NCI-H146 treated with DMSO at 0.1 percent for 48 hours (cell line): ENCODE results near the gene GTPBP8.

ENCODE experiments used
- DNase-seq: peaks from one replicate; lab custom pipeline; 2025; ENCODE audit not compliant: unreplicated experiment; lab: John Stamatoyannopoulos, UW

GTPBP8 gene

DNA sequence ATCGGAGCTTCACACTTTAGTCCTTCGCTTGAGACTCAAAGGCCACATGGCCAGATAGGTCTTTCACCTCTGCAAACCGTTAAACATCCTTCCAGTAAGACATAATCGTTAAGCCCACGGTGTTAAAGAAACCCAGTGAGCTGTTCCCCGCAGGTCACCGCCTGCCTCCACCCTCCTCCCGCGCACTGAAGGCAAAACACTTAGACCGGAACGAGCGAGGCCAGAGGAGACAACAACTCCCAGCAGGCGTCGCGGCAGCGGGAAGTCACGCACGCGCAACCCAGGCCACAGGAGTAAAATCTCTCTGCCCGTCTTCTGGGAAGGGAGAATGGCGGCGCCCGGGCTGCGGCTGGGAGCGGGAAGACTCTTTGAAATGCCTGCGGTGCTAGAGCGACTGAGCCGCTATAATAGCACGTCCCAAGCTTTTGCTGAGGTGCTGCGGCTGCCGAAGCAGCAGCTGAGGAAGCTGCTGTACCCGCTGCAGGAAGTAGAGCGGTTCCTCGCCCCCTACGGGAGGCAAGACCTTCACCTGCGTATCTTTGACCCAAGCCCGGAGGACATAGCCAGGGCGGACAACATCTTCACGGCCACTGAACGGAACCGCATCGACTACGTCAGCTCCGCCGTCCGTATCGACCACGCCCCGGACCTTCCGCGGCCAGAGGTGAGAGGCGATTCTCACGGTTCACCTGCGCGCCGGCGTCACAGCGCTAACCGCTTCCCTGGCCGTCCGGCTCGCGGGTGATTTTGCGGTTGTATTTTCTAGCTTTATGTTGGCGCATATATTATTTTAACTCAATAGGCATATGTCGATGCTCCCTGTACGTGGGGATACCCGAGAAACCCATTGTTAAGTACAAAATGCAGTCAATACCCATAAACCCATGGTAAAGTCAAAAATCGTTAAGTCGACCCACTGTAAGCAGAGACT, at the start of gene GTPBP8:
Gene GTPBP8, plus strand, starts transcription at position 313 of the 931 bp plus-strand sequence. Its CDS starts 16 bp downstream, at position 329.
- DNase-seq = peak; percentile 97

DNA sequence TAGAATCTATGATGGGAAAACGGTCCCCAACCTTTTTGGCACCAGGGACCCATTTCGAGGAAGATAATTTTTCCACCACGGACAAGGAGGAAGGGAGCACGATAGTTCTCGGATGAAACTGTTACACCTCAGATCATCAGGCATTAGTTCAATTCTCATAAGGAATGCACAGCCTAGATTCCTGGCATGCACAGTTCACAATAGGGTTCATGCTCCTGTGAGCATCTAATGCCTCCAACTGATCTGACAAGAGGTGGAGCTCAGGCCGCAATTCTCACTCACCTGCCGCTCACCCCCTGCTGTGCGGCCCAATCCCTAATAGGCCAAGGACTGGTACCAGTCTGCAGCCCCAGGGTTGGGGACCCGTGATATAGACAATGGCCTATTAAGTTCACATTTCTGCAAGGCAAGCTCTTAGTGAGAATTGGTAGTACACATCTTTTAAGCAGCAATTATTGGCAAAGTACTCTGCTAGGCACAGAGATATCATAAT, 42.4 kb upstream of the GTPBP8 start:
- no peak for DNase-seq

DNA sequence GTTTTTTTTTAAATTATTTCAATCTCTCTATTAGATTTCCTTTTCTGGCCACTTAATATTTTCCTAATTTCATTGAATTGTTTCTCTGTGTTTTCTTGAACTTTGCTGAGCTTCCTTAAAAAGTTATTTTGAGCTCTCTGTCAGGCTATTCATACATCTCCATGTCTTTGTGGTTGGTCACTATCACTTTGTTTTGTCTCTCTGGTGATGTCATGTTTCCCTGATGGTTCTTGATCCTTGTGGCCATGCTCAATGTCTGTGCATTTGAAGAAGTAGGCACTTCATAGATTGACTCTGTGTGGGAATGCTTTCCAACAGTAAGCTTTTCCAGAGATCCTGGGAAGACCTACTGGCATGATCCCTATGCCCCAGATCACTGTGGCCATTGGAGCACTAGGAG, 34.4 kb upstream of the GTPBP8 start:
- no peak for DNase-seq

DNA sequence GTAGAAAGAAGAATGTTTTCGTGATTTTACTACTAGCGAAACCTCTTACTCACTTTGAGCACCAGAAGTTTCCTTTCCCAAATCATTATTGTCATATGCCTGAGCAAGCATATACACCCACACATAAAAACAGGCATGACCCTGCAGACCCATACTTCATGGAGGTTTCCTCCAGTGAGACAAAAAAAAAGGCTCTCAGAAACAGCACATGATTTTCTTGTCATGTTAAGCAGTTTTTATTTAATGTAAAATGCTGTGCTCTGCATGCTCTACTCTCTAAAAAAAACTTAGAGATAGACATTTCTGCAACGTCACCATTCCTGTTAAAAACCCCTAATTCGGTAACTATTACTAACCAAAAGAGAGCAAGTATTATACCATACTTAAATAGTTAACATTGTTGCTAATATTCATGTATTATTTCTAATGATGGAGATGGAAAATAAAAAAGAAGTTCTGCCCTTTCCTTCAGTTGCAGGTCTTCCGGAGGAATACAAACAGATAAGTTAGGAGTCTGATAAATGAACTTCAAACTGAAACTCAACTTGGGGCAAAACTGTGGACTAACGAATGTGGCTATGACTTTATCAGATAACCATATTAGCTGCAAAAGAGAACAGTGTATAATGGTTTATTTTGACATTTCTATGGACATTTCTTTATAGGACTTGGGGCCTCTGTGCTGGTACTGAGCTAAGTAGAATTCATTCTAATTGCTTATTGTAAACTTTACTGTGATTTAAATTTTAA, 31.8 kb upstream of the GTPBP8 start:
- no peak for DNase-seq

DNA sequence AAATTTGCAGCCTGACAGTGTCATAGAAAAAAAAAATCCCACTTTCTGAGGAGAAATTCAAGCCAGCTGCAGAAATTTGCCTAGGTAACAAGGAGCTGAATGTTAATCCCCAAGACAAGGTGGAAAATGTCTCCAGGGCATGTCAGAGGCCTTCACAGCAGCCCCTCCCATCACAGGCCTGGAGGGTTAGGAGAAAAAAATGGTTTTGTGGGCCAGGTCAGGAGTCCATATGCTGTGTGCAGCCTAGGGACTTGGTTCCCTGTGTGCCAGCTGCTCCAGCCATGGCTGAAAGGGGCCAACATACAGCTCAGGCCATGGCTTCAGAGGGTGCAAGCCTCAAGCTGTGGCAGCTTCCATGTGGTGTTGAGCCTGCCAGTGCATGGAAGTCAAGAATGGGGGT, 27.1 kb upstream of the GTPBP8 start:
- DNase-seq = no peak

DNA sequence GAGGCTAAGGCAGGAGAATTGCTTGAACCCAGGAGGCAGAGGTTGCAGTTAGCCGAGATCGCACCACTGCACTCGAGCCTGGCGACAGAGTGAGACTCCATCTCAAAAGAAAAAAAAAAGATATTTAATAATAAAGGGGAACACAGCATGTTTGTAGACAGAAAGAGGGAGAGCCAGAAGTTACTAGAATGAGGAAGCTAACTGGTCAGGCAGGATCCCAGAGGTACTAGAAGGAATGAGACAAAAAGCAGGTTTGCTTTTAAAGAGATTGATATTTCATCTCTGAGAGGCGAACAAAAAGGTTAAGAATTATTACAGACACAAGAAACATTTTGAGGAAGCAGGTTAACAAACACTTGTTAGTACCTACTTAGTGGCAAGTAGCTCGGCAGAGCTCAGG, 25.1 kb upstream of the GTPBP8 start:
- DNase-seq = no peak

DNA sequence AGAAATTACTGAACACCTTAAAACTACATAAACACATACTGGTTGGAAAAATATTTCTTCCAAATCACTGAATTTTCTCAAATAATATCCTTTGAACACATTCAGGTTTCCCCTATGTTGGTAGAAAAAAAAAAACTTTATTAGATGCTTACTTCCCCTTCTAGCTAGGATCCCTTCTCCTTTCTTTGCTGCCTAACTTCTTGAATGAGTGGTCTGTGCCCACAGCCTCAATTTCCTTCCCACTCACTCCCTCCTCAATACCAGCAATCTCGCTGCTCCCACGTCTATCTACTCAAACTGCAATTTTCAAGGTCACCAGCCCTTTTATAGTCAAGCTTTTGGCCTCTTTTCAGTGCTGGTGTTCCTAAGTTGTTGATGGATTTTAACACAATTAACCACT, 24.2 kb upstream of the GTPBP8 start:
- DNase-seq = no peak

DNA sequence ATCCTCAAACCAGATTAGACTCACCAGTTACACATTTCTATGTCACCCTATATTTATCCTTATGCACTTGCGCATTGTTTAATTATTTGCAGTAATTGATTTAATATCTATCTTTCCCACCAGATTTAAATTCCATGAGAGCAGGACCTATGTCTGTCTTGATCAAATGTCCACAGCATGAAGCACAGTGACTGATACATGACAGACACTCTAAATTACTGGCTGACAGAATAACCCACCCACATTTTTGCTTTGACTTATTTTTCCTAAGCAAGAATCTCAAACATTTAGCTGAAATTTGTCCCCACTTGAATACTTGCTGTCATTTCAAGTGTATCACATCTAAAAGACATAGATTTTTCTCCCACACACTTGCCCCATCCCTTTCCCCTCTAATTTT, 23.4 kb upstream of the GTPBP8 start:
- no peak for DNase-seq

DNA sequence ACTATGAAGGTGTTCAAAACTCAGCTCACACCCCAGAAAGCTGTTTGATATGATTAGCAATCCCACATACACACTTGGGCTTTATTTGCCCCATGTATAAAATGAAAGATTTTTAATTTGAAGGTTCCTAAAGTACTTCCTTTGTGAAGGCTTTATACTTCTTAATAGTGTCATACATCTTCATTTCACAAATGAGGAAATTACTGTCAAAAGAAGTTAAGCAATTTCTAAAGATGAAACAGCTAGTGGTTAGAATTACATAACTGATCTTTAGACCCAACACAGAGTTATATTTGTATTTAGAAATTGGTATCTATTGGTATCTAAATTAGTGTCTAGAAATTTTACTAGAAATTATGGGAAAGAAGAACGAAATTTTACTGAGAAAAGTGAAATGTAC, 23.0 kb upstream of the GTPBP8 start:
- DNase-seq = no peak

DNA sequence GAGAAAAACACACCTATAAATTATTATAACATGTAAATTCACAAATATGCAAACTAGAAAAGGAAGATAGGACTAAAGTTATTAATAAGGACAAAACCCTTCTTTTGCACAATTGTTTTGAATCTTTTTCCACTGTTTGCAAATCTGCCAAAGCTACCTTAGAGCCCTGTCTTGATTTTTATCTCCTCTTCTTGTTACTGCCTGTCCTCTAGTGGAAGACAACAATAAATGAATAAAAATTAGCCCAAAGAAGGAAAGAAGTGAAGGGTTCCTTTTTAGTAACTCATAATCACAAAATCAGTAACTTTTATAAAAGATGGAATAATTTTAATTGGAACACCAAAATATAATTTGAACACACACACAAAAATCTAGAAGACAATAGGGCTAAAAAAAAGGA, 18.6 kb upstream of the GTPBP8 start:
- DNase-seq = no peak

DNA sequence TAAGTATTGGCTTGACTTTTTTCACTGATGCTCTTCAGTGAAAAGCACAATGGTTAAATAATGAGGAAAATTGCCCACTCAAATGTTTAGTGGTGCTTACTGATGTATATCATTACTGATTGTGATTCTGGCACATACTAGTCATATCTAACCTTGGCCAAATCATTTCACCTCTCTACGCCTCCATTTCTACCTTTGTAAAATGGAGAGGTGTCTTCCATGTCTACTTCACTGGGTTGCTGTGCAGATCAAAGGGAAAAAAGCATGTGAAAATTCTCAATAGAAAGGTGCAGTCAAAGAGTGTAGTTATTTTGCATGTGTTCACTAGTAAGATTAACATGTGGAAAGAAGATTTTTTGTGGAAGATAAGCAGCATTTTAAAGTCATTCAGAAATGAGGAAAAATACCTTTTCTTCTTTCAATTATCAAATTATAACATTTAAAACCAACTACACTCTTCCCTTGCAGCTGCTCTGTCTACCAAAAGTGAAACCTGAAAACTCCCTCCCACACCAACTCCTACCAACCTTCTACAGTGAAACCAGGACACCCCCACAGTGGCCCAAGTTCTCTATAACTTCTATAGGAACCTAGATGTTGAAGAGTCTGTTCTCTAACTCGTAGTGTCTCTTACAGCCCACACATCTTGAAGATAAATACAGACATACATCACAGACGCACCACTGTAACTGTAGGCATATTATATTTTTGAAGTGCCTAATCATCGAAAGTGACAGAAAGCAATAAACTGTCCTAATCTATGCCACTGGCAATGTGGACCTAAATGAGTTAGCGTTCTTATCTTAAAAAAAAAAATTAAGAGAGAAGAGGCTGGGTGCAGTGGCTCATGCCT, 17.2 kb upstream of the GTPBP8 start:
- DNase-seq = no peak

DNA sequence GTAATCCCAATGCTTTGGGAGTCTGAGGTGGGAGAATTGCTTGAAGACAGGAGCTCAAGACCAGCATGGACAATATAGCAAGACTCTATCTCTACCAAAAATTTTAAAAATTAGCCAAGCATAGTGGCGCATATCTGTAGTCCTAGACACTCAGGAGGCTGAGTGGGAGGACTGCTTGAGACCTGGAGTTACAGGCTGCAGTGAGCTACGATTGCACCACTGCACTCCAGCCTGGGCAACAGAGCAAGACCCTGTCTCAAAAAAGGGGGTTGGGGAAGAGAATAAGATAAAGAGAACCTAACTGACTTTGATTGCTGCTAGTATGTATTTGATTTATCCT, 16.6 kb upstream of the GTPBP8 start:
- no peak for DNase-seq

DNA sequence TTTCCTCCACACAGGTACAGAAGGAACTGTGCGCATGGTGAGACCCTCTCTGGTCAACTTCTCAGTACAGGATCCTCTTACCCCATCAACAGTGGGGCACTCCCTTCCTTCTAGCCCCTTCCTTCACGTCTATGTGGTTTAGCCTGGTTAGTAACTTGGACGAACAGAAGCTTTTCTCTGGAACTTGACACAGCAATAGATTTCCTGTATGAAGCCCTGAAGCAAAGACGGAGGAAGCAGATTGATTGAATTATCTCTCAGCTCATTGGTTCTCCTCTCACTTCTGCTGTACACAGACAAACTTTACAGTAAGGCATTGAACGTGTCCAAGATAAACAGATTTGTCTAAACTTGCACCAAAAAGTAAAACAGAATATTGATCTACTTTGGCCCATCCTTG, 15.9 kb upstream of the GTPBP8 start, which contains the start of gene CD200R1:
Gene CD200R1, minus strand, starts transcription at position 210 of the 400 bp plus-strand sequence. CDS start 246 bp downstream, outside the sequence.
- DNase-seq = no peak

DNA sequence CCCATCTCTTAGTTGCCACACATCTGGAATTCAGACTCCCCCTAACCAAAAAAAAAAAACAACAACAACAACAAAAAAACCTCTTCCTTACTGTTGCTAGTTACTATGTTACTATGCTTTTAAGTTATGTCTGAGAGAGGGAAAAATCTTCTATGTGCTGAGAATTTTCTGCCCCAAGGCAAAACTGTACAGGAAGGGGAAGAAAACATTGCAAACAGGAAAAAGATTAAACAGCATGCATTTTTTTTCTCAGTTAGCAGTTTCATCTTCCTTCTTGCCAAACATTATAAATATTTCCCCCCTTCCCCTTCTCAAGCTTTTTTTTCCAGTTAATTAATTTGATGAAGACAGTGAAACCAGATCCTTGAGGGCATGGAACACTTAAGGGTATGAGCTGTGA, 14.8 kb upstream of the GTPBP8 start:
- DNase-seq = no peak

DNA sequence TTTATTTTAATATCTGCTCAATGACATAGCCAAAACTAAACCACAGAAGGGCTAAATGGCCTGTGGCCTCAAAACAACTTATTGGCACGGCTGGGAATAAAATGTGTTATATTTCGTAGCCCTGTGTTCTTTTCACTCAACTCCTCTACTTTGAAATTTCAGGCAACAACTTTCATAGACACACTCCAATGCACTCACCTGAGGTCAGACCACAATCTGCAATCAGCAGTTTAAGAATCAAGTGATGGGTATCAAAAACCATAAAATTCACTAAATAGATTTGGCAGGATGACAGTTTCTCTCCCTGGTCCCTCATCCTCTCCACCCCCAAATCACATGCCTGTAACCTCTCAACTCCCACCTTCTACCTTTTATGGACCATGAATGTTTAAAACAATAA, 13.8 kb upstream of the GTPBP8 start:
- DNase-seq = no peak

DNA sequence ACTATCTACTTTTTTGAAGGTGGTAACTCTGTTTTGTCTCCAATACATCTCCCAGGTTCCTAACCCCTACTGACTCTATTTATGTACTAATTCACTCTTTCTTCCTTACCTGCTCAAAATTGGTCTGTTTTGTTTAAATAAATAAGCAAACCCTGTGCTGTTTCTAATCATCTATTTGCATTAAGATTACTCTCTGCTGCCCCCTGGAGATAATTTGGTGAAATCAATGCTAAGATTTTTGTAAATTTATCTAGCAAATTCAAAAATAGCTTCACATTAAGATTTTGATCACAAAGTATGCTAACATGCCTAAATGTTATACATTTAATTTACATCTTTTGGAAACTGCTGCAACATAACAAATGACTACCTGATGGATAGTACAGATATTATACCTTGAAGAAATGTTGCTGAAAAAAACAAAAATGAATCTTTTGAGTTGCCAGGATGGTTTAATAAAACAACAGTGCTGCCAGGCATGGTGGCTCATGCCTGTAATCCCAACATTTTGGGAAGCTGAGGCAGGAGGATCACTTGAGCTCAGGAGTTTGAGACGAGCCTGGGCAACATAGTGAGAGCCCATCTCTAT, 11.4 kb upstream of the GTPBP8 start:
- DNase-seq = peak; percentile 62

DNA sequence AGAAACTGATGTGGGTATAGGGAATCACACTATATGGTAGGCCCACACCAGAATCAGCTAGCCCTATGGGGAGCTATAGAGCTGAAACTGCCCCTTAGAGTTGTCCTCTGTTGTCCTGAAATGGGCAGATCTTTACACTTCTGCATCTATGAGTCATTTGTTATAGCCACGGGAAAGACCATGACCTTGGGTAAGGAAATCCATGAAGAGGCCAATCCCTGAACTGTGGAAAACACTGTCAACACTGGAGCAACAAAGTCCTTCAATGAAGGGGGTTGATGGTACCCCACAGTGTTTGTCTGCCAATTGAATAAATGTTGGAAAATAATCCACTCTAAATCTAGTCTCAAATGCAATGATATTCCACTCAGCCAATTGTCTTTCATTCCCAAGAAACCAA, 10.7 kb upstream of the GTPBP8 start:
- DNase-seq = no peak

DNA sequence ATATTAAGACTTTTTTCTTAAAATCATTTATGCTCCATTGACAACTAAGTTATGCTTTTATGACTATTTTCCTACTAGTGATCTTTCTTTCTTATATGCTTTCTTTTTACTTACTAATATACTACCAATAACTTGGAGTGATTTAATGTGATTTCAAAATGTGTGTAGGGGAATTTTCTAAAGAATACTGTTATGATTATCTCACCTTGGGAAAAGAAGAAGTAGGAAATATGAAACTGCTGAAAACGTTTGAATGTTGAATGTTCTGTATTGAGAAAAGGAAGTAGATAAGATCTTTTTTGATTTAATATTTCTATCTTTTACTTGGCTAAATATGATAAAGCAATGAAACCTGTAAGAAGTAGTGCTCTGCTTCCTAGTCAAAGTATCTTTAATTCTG, 8.1 kb upstream of the GTPBP8 start:
- DNase-seq = no peak

DNA sequence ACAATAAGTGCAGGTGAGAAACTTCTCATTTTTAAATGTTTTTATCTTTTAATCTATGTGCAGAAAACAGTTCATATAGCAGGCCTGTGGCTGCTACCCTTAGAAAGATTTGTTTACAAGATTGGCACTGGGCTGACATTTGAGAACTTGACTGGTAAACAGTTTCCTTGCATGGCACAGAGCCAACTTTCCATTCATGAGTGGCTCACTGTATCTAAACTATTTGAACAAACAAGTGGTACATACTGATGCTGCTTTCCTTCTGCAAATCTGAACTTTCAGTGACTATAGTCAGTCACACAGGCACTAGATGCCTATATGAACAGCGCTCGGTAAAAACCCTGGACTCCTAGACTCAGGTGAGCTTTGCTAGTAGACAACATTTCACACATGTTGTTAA, 6.3 kb upstream of the GTPBP8 start:
- DNase-seq = no peak

DNA sequence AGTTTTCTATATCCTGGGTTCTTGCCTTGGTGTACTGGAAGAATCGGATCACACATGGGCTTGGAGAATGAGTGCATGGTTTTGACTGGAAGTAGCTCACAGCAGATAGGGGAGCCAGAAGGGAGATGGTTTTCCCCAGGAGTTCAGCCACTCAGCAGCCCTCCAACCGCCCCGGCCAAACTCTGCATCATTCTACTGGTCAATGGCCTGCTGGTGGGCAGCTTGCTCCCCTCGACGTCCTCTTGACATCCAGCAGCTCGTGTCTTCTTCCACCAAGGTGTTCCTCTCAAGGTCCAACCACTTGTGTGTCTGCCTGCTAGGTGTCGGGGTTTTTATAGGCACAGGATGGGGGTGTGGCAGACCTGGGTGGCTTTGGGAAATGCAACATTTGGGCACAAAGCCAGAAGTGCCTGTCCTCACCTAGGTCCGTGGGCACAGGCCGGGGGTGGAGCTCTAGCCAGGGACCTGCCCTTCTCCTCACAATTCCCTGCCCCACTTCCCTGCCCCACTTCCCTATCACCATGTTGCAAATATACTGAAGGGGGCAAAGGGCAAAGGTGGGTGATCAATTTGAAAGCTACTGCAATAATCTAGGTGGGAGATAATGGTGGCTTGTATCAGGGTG, 3.0 kb upstream of the GTPBP8 start:
- no peak for DNase-seq
